ENCODE results near the gene SNUPN. TPM values are rescaled to one million over a fixed set of nuclear protein-coding genes. Genes with fewer than 3 reads are reported as not detected.
A peak's percentile ranks its signal among the peaks of the same experiment; 100 is the strongest.
"Not testable (repeated sequence)": the region's sequence is repeated elsewhere in the genome, so short reads cannot be mapped to it uniquely, and the experiment has no call there.

Gene SNUPN
- total RNA-seq, 2 donors from 2014 or later, result 13.7 to 17.3 TPM

GRCh38 chr15:75584121-75584520 lies 41.4 kb downstream of the SNUPN start:
- Histone ChIP-seq H3K4me1 (peaks cover 0 to 6% of the 10 kb centered on the region in 2 donors), H3K36me3 (no peaks in the 10 kb centered on the region), H3K9me3 (no peaks in the 10 kb centered on the region), H3K27me3 (no peaks in the 10 kb centered on the region), H3K4me3 (no peak overlapping the region), H3K27ac (no peak overlapping the region)
- DNase-seq (ENCODE audit: low spot score), result no peak
- TF ChIP-seq CTCF (IDR thresholded peaks at IDR 0.05), result no peak

- no peak overlapping the region for H3K4me3 ChIP-seq
- no peak overlapping the region for H3K27ac ChIP-seq
Measured at GRCh38 chr15:75583701-75584100, 41.8 kb downstream of the SNUPN start.

GRCh38 chr15:75582943-75583342 lies 42.6 kb downstream of the SNUPN start:
- DNase-seq (ENCODE audit: low spot score); H3K4me1 ChIP-seq; H3K36me3 ChIP-seq; H3K9me3 ChIP-seq; H3K27ac ChIP-seq; H3K27me3 ChIP-seq; H3K4me3 ChIP-seq: not testable (repeated sequence)

More at GRCh38 chr15:75583701-75584100, 41.8 kb downstream of the SNUPN start:
- Histone ChIP-seq H3K27me3 (no peaks in the 10 kb centered on the region), H3K36me3 (no peaks in the 10 kb centered on the region), H3K9me3 (no peaks in the 10 kb centered on the region), H3K4me1 (peaks cover 0 to 6% of the 10 kb centered on the region in 2 donors)
- no peak for DNase-seq (ENCODE audit: low spot score)
- TF ChIP-seq CTCF (IDR thresholded peaks at IDR 0.05), result no peak

GRCh38 chr15:75578948-75579920 lies 46.3 kb downstream of the SNUPN start, which contains the start of gene PTPN9:
Gene PTPN9 (minus strand): TSS chr15:75579315. CDS start chr15:75578776, 539 bp downstream.
- TF ChIP-seq CTCF (IDR thresholded peaks at IDR 0.05), result peak; percentile 58 to 71
- Histone ChIP-seq H3K36me3 (no peaks in the 10 kb centered on the region), H3K27ac (peak within 1 kb of the TSS; percentile 92 to 95), H3K4me3 (peak within 1 kb of the TSS; percentile 85 to 95), H3K9me3 (no peaks in the 10 kb centered on the region), H3K27me3 (no peaks in the 10 kb centered on the region), H3K4me1 (peaks cover 0 to 22% of the 10 kb centered on the region in 2 donors)
- peak; percentile 83 for DNase-seq (ENCODE audit: low spot score)

- Histone ChIP-seq H3K27me3 (no peaks in the 10 kb centered on the region), H3K4me3 (peak overlapping the region; percentile 85 to 95), H3K27ac (peak overlapping the region; percentile 92 to 95), H3K36me3 (no peaks in the 10 kb centered on the region), H3K4me1 (peaks cover 0 to 24% of the 10 kb centered on the region in 2 donors), H3K9me3 (no peaks in the 10 kb centered on the region)
- DNase-seq (ENCODE audit: low spot score), result no peak
- TF ChIP-seq CTCF (IDR thresholded peaks at IDR 0.05), result no peak
Measured at GRCh38 chr15:75578173-75578947, 47.2 kb downstream of the SNUPN start.
